ENCODE results near the gene BMERB1.
"Not testable (repeated sequence)": the region's sequence is repeated elsewhere in the genome, so short reads cannot be mapped to it uniquely, and the experiment has no call there.

Gene BMERB1

DNA sequence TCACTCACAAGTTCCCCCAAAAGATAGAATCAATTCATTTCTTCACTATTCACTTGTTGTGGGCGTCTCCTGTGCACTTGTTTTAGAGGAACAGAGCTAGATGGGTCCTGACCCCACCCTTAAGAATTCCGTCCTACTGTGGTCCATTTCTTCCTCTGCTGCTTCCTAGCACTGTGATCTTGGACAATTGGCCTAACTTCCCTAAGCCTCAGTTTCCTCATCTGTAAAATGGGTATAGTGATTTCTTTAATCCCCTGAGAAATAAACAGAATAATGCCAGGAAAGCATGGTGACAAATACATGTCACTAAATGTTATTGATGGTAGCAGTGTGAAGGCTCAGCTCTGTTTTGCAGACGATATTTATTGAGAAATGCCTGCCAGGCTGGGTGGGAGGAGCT is 9.9 kb downstream of the BMERB1 start:
- ChIA-PET CTCF (no interaction called here), POLR2A (ENCODE audit: low non-redundant PET) (no interaction called here)
- H3K27ac ChIP-seq, result no peak overlapping the region
- TF ChIP-seq, protein P1, sequence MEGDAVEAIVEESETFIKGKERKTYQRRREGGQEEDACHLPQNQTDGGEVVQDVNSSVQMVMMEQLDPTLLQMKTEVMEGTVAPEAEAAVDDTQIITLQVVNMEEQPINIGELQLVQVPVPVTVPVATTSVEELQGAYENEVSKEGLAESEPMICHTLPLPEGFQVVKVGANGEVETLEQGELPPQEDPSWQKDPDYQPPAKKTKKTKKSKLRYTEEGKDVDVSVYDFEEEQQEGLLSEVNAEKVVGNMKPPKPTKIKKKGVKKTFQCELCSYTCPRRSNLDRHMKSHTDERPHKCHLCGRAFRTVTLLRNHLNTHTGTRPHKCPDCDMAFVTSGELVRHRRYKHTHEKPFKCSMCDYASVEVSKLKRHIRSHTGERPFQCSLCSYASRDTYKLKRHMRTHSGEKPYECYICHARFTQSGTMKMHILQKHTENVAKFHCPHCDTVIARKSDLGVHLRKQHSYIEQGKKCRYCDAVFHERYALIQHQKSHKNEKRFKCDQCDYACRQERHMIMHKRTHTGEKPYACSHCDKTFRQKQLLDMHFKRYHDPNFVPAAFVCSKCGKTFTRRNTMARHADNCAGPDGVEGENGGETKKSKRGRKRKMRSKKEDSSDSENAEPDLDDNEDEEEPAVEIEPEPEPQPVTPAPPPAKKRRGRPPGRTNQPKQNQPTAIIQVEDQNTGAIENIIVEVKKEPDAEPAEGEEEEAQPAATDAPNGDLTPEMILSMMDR (conservative IDR thresholded peaks at IDR 0.05; ENCODE audit: low read depth), result no peak
- DNase-seq (ENCODE audit: low spot score), result no peak

DNA sequence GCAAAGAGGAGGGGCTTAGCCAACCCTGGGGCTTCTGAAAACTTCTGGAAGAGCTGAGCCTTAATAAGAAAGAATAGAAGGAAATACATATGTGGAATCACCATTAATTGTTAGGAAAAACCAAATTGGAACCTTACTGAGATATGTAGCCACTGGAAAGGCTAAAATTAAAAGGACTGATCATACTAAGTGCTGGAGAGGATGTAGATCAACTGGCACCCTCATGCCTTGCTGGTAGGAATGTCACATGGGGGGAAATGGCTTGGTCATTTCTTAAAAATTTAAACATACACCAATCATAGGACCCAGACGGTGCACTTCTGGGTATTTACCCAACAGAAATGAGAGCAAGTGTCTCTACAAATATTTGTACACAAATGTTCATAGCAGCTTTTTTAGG is 11.1 kb downstream of the BMERB1 start:
- TF ChIP-seq, protein P1 (conservative IDR thresholded peaks at IDR 0.05; ENCODE audit: low read depth), result no peak
- ChIA-PET CTCF (no interaction called here), POLR2A (ENCODE audit: low non-redundant PET) (no interaction called here)
- H3K27ac ChIP-seq, result no peak overlapping the region
- no peak for DNase-seq (ENCODE audit: low spot score)

- ChIA-PET CTCF (no interaction called here), POLR2A (ENCODE audit: low non-redundant PET) (no interaction called here)
- H3K27ac ChIP-seq, result no peak overlapping the region
- no peak for DNase-seq (ENCODE audit: low spot score)
- TF ChIP-seq, protein P1 (conservative IDR thresholded peaks at IDR 0.05; ENCODE audit: low read depth), result no peak
These were observed 12.5 kb downstream of the BMERB1 start for GRCh38 chr16:15446901-15447300.

GRCh38 chr16:15450624-15451023 is 16.2 kb downstream of the BMERB1 start:
- TF ChIP-seq, protein P1 (conservative IDR thresholded peaks at IDR 0.05; ENCODE audit: low read depth), result no peak
- ChIA-PET CTCF (no interaction called here), POLR2A (ENCODE audit: low non-redundant PET) (no interaction called here)
- DNase-seq (ENCODE audit: low spot score), result no peak
- H3K27ac ChIP-seq, result no peak overlapping the region

GRCh38 chr16:15451098-15451731 is 16.8 kb downstream of the BMERB1 start:
- no peak overlapping the region for H3K27ac ChIP-seq
- DNase-seq (ENCODE audit: low spot score), result no peak
- POLR2A ChIA-PET (ENCODE audit: low non-redundant PET), result no interaction called here
- TF ChIP-seq, protein P1 (conservative IDR thresholded peaks at IDR 0.05; ENCODE audit: low read depth), result no peak
- CTCF ChIA-PET, result no interaction called here

- no peak for DNase-seq (ENCODE audit: low spot score)
- H3K27ac ChIP-seq, result no peak overlapping the region
- TF ChIP-seq, protein P1 (conservative IDR thresholded peaks at IDR 0.05; ENCODE audit: low read depth), result no peak
- CTCF ChIA-PET, result interaction anchor here (0.7 kb wide), 1 partner anchor 10 kb away, joined by 4 read pairs; no protein-coding TSS in a partner anchor
- POLR2A ChIA-PET (ENCODE audit: low non-redundant PET), result no interaction called here
These were observed 18.0 kb downstream of the BMERB1 start for GRCh38 chr16:15452246-15452855.

DNA sequence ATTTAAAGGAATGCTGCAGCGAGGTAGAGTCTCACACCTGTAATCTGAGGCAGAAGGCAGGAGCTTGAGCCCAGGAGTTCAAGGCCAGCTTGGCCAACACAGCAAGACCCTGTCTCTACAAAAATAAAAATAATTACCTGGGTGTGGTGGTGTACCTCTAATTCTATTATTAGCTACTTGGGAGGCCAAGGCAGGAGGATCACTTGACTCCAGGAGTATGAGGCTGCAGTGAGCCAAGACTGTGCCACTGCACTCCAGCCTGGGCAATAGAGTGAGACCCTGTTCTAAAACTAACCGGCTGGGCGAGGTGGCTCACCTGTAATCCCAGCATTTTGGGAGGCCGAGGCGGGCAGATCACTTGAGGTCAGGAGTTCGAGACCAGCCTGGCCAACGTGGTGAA is 18.9 kb downstream of the BMERB1 start:
- DNase-seq (ENCODE audit: low spot score); H3K27ac ChIP-seq; POLR2A ChIA-PET (ENCODE audit: low non-redundant PET); CTCF ChIA-PET: not testable (repeated sequence)

- CTCF ChIA-PET, result interaction anchor here (0.6 to 0.7 kb wide), 2 partner anchors 440 to 868 kb away, joined by 3 to 5 read pairs; no protein-coding TSS in a partner anchor
- POLR2A ChIA-PET (ENCODE audit: low non-redundant PET); DNase-seq (ENCODE audit: low spot score); H3K27ac ChIP-seq: not testable (repeated sequence)
These were observed 20.5 kb downstream of the BMERB1 start for GRCh38 chr16:15454933-15455332.
